Measurements from ENCODE around the gene TAC4.

Gene TAC4

DNA sequence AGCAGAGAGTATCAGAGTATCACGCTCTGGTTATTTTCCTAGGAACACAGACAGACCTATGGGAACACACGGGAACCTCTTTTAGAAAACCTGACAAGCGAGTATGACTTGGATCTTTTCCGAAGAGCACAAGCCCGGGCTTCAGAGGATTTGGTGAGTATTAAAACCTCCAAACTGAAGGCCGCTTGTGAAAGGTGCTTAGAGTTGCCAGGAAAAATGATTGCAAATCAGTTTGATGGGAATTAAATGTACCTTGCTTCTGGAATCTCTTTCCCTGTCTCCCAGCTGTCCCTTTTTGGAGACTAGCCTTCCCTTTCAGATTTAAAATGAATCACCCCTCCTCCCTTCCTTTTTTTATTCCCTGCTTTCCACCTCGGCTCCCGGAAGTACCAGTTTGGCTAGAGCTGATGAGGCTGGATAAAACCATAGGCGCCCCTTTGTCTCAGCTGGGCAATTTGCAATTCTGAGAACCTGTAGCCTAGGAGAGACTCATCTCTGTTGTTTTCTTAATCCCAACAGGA is 32.0 kb downstream of the TAC4 start:
- no peak for DNase-seq (ENCODE audit: low spot score)
- FAIRE-seq = no peak

DNA sequence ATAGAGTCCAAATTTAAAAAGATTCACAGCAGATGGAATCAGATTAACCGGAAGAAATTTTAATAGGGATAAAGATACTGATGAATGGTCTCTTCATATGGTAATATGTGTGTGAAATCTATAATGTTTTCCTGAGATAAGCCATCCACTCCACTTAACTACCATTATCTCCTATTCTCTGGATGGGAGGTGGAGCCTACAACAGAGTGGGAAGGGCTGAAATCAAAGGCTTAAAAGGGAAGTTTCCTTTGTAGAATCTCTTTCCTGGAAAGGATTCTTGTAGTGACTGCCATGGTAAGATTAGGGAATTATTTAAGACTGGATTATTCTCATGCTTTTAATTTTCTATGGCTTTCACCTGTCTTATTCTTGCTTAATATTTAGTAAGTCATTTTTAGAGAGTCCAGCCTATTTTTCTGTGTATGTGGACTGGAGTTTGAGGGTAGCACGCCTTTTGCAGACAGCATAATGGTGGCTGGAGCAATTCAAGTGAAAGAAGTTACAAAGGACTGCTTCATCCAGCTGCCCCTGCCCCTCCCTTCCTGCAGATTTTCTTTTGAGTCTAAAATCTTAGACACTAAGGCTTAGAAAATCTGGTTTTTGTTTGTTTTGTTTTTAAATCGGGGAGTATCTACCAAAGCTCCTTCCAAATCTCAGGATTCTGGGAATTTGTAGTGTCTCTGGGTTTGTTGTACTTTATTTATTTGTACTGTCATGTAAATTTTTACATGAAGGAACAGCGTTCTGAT is 32.9 kb downstream of the TAC4 start:
- no peak for FAIRE-seq
- DNase-seq (ENCODE audit: low spot score) = no peak

DNA sequence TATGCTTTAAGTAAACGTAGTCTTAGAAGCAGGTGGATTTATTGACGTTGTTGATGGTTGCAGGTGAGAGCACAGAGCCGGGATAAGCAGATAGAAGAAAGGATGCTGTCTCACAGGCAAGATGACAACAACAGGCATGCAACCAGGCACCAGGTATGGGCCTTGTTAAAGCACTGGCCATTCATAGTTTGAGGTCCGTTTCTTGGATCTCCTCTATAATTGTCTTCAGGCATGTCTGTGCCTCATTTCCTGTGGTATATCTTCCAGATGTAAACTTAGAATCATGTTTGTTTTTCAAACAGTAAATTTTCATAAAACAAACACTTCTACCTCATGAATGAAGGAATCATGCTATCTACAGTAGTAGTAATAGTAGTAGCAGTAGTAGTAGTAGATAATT is 38.8 kb downstream of the TAC4 start:
- FAIRE-seq = no peak
- DNase-seq (ENCODE audit: low spot score) = no peak

DNA sequence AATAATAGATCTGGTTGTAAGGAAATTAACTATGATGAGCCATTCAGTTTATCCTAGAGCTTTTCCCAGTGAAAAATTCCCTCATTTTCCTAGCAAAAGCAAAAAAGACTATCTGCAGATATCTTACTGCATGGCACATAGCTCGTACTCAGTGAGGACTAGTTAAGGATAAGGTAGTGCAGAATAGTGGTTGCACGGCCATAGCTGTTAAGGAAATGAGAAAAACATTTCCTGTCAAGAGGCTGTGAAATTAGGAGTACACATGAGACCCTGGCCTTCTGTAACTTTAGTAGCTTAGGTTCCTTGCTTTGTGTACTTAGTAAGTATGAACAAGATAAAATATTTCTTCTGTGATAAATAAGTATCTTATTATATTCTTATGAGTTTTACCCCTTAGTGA is 49.1 kb downstream of the TAC4 start:
- no peak for FAIRE-seq
- DNase-seq (ENCODE audit: low spot score) = no peak

DNA sequence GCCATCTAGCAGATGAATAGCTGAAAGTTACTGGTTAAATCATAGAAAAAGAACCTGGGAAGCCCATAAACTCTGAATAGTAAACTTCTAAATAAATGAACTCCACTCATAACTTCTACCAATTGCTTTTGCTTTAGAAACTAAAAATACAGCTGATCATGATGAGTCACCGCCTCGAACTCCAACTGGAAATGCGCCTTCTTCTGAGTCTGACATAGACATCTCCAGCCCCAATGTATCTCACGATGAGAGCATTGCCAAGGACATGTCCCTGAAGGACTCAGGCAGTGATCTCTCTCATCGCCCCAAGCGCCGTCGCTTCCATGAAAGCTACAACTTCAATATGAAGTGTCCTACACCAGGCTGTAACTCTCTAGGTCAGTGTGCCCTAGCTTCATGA is 49.7 kb downstream of the TAC4 start:
- no peak for DNase-seq (ENCODE audit: low spot score)
- no peak for FAIRE-seq

DNA sequence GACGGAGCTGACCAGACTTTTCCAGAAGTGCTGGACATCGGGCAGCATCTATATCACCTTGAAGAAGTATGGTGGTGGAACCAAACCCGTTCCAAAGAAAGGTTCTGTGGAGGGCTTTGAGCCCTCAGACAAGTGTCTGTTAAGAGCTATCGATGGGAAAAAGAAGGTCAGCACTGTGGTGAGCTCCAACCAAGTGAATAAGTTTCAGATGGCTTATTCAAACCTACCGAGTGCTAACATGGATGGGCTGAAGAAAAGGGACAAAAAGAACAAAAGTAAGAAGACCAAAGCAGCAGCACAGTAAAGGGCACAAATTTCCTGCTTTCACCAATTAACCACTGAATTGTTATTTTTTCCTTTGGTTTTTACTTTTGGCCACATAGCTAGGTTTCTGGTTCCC is 52.5 kb downstream of the TAC4 start:
- FAIRE-seq (no peak), DNase-seq (ENCODE audit: low spot score) (no peak)

DNA sequence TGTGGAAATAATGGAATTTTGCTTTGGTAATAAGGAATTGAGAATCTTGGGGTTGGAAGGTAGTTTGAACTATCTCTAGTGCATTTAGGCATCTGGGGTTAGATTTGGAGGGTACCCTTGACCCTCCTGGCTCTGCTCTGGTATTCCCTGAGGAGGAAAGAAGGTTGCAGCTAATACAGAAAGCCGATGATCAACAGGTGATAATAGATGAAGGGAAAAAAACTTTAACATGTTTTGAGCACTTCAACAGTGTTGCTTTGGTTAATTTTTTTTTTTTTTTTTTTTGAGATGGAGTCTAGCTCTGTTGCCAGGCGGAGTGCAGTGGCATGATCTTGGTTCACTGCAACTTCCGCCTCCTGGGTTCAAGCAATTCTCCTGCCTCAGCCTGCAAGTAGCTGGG is 54.6 kb downstream of the TAC4 start:
- no peak for FAIRE-seq
- DNase-seq (ENCODE audit: low spot score) = no peak

DNA sequence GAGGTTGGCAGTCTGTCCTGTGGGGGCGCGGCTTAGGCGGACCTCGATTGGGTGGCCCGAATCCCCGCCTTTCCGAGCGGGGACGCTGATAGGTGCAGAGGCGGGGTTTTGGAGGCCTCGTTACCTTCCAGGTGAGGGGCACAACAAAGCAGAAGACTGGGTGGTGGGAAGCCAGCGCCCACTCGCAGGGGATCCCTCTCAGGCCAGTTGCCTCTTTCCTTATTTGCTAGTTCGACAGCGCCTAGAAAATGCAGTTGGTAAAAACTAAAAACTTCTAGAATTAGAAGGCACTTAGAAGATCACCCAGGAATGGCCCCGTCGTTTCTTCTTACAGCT is 58.7 kb downstream of the TAC4 start:
- DNase-seq (ENCODE audit: low spot score) (no peak), FAIRE-seq (no peak)

DNA sequence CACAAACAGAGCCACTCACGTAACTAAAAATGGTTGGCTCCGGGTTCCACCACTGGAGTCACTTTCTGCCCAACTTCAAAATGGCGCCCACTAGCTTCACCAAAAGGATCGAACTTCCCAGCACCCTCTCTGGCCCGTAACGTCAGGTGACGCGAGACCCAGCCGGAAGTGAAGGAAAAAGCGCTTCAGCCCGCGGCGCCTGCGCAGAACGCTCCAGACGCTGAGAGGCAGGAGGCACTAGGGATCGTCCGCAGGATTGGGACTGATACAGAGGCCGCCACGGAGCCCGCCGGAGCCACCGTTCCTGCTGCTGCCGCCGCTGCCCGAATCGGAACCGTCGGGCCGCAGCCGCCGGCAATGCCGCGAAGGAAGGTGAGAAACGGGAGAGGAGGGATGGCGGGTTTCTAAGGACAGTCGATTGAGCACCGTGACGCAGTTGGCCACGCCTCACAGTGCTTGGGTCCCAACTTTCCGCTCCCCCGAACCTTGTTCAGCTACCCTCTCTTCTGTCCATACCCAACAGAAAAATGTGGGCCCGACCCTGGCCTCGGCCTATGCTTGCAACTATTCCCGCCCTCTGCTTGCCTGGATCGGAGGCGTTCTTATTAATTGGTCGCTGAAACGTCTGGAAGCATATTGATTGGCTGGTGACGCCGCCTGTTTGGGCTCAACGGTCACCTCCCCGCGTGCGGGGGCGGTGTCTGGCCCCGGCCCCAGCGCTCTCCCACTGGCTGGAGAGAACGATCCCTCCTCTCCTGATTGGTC is 59.2 kb downstream of the TAC4 start, which contains the start of gene KAT7:
Gene KAT7 (plus strand): TSS at position 204 of the 765 bp plus-strand sequence. CDS start 154 bp downstream, at position 358.
- peak; percentile 88 for FAIRE-seq
- DNase-seq (ENCODE audit: low spot score) = peak; percentile 97
